ENCODE results near the gene CDR2.

DNA sequence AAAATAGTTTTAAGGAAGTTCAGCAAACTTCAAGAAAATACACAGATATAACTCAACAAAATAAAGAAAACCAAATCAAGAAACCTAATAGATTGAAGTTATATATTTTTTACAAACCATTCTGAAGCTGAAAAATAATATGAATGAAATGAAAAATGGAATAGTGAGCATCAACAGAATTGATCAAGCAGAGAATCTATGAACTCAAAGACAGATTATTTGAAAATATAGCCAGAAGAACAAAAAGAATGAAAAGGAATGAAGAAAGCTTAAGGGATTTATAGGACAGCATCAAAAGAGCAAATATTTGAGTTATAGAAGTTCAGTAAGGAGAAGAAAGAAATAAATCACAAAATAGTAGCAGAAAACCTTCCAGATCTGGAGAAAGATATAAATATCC lies 37.8 kb downstream of the CDR2 start:
- TF ChIP-seq, protein P1, sequence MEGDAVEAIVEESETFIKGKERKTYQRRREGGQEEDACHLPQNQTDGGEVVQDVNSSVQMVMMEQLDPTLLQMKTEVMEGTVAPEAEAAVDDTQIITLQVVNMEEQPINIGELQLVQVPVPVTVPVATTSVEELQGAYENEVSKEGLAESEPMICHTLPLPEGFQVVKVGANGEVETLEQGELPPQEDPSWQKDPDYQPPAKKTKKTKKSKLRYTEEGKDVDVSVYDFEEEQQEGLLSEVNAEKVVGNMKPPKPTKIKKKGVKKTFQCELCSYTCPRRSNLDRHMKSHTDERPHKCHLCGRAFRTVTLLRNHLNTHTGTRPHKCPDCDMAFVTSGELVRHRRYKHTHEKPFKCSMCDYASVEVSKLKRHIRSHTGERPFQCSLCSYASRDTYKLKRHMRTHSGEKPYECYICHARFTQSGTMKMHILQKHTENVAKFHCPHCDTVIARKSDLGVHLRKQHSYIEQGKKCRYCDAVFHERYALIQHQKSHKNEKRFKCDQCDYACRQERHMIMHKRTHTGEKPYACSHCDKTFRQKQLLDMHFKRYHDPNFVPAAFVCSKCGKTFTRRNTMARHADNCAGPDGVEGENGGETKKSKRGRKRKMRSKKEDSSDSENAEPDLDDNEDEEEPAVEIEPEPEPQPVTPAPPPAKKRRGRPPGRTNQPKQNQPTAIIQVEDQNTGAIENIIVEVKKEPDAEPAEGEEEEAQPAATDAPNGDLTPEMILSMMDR (IDR thresholded peaks at IDR 0.05): no peak
- TF ChIP-seq, protein P2, sequence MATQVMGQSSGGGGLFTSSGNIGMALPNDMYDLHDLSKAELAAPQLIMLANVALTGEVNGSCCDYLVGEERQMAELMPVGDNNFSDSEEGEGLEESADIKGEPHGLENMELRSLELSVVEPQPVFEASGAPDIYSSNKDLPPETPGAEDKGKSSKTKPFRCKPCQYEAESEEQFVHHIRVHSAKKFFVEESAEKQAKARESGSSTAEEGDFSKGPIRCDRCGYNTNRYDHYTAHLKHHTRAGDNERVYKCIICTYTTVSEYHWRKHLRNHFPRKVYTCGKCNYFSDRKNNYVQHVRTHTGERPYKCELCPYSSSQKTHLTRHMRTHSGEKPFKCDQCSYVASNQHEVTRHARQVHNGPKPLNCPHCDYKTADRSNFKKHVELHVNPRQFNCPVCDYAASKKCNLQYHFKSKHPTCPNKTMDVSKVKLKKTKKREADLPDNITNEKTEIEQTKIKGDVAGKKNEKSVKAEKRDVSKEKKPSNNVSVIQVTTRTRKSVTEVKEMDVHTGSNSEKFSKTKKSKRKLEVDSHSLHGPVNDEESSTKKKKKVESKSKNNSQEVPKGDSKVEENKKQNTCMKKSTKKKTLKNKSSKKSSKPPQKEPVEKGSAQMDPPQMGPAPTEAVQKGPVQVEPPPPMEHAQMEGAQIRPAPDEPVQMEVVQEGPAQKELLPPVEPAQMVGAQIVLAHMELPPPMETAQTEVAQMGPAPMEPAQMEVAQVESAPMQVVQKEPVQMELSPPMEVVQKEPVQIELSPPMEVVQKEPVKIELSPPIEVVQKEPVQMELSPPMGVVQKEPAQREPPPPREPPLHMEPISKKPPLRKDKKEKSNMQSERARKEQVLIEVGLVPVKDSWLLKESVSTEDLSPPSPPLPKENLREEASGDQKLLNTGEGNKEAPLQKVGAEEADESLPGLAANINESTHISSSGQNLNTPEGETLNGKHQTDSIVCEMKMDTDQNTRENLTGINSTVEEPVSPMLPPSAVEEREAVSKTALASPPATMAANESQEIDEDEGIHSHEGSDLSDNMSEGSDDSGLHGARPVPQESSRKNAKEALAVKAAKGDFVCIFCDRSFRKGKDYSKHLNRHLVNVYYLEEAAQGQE (IDR thresholded peaks at IDR 0.05; ENCODE audit: insufficient read depth in 1 of 2, low read depth in 2 of 2, low read length in 1 of 2): no peak

Data from Panc1 (cell line).